DMS153 (cell line): Measurements from ENCODE around the gene CTDSPL.
"Not testable (repeated sequence)": the region's sequence is repeated elsewhere in the genome, so short reads cannot be mapped to it uniquely, and the experiment has no call there.

ENCODE experiments used
- DNase-seq: peaks from one replicate; lab custom pipeline; 2025; lab: John Stamatoyannopoulos, UW

CTDSPL gene, protein sequence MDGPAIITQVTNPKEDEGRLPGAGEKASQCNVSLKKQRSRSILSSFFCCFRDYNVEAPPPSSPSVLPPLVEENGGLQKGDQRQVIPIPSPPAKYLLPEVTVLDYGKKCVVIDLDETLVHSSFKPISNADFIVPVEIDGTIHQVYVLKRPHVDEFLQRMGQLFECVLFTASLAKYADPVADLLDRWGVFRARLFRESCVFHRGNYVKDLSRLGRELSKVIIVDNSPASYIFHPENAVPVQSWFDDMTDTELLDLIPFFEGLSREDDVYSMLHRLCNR

DNA sequence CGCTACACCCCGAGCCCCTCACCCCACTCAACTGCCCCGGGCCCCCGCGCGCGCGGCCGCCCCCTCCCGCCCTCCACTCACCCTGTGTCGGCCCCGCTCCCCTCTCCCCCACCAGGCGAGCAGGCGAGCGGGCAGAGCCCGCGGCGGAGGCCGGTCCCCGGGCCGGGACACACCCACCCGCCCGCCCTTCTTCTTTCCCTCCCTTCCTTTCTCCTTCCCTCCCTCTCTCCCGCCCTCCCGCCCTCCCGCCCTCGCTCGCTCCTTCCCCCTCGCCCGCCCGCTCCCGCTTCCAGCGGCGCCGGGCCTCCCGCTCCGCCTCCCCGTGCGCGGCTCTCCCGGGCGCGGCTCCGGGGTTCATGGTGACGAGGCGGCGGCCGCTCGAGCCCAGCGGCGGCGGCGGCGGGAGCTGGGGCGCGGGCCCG is at the start of gene CTDSPL:
Gene CTDSPL (plus strand): TSS at position 261 of the 422 bp plus-strand sequence. CDS start 320 bp downstream, outside the sequence.
- DNase-seq, result no peak

DNA sequence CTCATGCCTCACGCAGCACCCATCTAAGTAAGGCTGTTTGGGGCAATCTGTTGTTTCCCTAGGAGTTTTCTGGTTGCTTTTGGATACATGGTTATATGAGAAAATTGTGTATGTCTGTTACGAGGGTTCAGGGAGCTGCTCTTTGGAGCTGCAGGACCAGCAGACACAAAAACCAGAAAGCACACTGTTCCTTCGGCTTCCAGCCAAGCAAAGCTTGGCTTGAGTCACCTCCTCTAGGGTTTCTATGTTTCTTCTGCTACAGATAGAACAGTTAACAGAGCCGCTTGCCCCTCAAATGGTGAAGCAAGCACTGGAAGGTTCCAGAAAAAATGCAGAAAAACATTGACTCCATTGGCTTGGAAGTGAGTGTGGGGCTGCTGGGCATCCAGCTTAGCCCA is 49.2 kb upstream of the CTDSPL start:
- no peak for DNase-seq

GRCh38 chr3:37813403-37813802 is 48.3 kb upstream of the CTDSPL start:
- no peak for DNase-seq

DNA sequence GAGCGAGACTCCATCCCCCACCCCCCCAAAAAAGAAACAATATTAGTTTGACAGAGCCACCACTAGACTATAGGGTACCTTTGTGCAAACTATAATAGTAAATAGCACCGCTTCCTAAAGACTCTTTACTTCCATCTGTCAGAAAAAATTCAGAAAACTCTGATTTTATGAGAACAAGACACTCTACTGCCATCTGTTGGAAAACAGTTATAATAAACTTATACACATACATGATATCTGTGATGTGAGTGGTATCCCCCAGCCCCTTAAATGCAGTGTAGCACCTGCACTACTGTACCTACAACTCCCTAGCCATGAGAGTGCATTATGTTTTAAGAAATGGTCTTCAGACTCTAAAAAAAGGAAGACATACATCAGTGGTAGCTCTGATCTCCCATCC is 47.1 kb upstream of the CTDSPL start:
- no peak for DNase-seq

DNA sequence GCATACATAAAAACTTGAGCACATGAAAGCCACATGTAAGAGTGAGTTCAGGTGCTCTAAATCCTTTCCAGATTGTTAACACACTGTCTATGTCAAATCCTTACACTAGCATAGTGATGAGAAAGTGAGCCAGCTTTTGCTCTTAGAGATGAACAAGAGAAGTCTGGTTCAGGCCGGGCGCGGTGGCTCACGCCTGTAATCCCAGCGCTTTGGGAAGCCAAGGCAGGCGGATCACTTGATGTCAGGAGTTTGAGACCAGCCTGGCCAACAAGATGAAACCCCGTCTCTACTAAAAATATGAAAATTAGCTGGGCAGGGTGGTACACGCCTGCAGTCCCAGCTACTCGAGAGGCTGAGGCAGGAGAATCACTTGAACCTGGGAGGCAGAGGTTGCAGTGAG is 46.5 kb upstream of the CTDSPL start:
- DNase-seq, result not testable (repeated sequence)

DNA sequence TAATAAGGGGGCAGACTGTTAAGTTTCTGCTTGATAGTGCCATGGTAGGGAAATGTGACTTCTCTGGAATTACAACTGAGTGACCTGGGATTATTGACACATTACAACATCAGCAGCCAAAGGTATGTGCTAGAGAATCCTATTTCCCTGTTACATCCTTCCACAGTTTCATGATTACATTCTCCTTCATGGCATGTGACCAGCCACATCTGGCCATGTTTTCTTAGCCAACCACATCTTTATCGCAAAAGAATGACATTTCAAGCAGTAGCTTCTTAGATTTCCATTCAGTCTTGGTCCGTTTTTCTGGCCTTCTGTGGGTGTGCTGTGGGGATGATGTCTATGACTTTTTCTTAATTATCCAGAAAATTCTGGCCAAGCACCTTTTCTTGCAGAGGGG is 45.4 kb upstream of the CTDSPL start:
- DNase-seq, result no peak

DNA sequence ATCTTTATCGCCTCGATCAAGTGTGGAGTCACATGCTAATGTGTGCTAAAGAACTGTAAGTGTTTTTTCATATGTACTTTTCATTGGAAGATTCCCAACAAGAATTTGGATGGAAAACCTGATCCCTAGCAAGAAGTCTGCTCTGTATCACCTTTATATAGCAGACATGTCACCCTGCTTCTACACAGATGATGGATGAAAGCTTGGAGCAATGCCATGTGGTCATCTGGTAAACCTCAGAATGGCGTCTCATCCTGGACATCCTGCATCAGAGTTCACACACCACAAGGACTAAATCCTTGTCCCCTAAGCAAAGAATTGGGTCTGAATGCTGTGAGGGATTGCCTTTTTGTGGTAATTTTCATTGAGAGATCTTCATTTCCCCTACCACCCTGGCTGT is 42.1 kb upstream of the CTDSPL start:
- DNase-seq, result no peak

GRCh38 chr3:37820286-37820685 is 41.4 kb upstream of the CTDSPL start:
- DNase-seq, result no peak

GRCh38 chr3:37823189-37823588 is 38.5 kb upstream of the CTDSPL start:
- DNase-seq, result no peak

- DNase-seq, result no peak
Measured at GRCh38 chr3:37824090-37824953, 37.4 kb upstream of the CTDSPL start.

- peak; percentile 15 for DNase-seq
Measured at GRCh38 chr3:37824954-37825328, 36.7 kb upstream of the CTDSPL start.

GRCh38 chr3:37825744-37826400 is 35.8 kb upstream of the CTDSPL start:
- no peak for DNase-seq

- no peak for DNase-seq
Measured at GRCh38 chr3:37826502-37826901, 35.2 kb upstream of the CTDSPL start.

DNA sequence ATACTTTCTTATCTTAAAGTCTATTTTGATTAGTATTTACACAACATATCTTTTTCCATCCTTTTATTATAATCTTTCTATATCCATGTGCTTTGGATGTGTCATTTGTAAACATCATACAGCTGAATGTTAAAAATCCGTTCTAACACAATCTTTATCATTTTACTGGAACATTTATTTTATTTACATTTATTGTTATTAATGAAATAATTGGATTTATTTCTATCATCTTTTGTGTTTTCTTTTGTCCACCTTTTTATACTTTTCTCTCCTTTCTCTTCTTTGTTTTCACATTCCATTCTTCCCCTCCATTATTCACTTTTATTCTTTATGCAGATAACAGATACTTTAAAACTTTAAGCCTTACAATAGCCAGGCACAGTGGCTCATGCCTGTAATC is 34.7 kb upstream of the CTDSPL start:
- DNase-seq, result no peak

DNA sequence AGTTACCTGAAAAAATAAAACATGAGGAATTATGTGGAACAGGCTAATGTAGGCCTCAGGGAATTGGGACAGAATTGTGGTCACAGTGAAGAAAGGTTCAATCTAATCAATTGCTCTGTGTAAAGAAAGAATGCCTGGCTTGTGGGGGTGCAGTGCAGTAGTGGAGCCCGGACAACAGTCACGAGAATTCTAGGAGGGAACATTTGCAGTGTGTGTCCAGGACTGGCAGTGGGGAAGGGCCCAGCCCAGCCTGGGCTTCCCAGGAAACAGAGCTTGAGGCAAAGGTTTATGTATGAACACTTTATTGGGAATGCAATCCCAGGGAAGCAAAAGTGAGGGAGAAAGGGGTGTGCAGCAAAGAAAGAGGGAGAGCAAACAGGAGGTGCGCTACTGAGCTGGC is 29.2 kb upstream of the CTDSPL start:
- DNase-seq, result no peak

DNA sequence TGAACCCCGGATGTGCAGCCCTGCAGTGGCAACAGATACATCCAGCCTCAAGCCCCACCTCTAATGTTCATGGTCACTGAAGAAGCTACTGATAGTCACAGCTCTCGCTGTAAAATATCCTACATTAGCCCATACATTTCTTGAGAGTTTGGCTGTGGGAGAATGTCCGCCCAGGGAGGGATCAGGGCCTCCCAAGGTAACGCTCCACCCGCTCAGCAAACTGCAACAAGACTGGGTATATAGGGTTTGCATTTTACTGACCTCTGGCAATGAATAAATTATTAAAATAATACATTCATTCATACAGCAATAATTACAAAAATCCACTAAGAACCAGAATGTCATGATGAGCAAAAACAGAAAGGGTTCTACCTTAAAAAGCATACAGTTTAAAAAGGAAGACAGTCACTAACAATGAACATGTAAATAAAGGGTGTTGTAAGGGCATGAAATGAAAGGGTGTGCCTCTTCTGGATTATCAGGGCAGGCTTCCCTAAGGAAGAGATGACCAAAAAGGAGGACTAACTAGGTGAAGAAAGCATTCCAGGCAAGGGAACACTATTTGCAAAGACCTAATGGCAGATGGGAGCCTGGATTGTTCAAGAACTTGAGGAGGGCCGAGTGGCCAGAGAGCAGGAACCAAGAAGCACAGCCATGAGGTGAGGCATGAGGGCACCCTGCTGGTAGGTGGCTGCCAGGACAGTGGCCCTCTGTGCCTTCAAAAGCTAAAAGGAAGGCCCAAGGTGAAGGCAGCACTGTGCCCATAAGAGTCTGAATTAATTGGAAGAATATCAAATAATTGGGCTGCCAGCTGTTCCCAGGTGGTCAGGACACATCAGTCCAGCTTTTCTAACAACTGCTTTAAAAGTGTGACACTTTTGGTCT is 28.1 kb upstream of the CTDSPL start:
- no peak for DNase-seq

GRCh38 chr3:37836589-37836988 is 25.1 kb upstream of the CTDSPL start:
- no peak for DNase-seq

DNA sequence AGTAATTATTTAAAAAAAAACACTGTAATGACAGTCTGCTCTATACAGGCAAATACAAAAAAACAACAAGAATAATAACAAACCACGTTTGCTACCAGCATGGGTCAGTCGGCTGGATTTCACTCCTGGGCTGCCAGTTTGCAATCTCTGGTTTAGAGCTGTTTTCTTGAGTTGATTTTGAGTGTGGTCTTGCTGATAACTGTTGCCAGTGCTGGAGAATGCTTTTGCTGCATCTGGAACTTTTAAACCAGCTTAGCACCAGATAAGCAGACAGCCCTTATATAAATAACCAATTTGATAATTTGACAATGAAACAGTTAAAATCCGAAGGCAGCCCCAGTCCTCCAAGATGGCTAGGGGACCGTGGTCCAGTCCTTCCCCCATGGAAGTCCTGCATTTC is 14.0 kb upstream of the CTDSPL start:
- DNase-seq, result no peak

GRCh38 chr3:37849146-37849923 is 12.3 kb upstream of the CTDSPL start:
- DNase-seq, result no peak

DNA sequence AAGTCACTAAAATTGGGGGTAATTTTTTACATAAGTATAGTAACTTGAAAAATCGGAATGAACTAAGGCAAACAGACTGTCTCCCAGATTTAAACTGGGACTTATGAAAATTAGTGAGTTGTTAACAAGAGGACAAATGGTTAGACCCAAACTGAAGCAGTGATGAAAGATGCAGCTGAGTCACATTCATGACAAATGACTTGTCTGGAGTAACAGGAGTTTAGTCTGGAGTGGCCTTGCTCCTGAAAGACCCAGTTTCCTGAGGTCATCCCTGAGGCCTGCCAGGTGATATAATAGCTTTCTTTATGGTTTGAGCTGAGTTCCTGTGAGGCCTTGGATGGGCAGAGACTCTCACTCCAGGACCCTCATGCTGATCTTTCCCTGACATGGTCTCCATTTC is 9.6 kb upstream of the CTDSPL start:
- no peak for DNase-seq

DNA sequence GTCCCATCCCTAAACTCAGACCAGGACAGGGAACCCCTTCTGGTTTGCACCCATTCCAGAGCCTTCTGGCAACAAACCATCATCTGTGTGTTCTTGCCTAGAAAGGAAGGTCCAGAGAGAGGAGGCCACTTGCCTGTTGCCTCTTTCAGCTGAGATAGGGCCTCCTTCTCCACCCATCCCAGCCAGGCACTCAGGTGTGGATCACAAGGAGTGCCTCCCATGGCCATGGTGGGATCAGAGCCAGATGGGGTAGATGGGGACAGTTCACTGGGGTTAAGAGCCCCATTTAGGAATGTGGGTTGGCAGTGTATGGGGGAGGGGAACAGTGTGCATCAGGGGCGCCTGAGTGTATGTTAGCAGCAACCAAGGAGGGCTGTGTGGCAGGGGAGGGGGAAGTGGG is 8.9 kb upstream of the CTDSPL start:
- no peak for DNase-seq
